Skeletal muscle cell (primary cell): ENCODE results near the gene FES.
"Not testable (repeated sequence)": the region's sequence is repeated elsewhere in the genome, so short reads cannot be mapped to it uniquely, and the experiment has no call there.

Experiments used
- DNase-seq: peaks from one replicate; pipeline ENCODE4 v3.0.0-alpha.2; 2010; ENCODE audit warnings: low read depth
- H3K4me3 ChIP-seq: 2 replicates; pipeline ENCODE4 v1.5.1; 2011; ENCODE audit warnings: low read depth, mild to moderate bottlenecking, control low read depth, low read length, moderate library complexity

The FES gene

GRCh38 chr15:90905306-90906180 is 21.2 kb downstream of the FES start:
- DNase-seq = no peak
- no peak overlapping the region for H3K4me3 ChIP-seq

DNA sequence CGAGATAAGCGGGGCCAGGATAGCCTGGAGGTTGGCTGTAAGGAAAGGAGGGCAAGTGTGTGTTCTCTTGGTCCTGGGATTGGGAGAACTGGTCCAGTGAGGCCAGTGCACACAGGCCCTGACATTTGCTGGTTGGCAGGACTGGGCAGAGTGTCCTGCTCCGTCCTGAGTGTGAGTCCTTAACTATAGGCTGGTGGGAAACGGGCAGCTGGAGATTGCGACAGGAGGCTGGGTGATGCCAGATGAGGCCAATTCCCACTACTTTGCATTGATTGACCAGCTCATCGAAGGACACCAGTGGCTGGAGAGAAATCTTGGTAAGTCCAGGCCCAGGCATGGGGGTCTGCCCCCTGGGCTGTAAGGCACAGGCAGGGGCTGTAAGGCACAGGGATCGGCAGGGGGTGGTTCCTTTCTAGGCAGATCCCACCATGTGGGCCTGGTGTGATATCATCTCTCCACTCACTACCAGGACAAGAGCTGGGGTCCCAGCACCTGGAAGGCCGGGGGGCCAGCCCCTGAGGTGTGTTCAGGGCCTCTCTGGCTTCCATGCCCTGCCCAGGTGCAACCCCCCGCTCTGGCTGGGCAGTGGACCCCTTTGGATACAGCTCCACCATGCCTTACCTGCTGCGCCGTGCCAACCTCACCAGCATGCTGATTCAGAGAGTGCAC is 22.0 kb downstream of the FES start:
- H3K4me3 ChIP-seq = no peak overlapping the region

GRCh38 chr15:90907051-90907660 is 22.9 kb downstream of the FES start:
- H3K4me3 ChIP-seq = no peak overlapping the region
- no peak for DNase-seq

More for the DNA sequence above, 22.0 kb downstream of the FES start:
- no peak for DNase-seq

DNA sequence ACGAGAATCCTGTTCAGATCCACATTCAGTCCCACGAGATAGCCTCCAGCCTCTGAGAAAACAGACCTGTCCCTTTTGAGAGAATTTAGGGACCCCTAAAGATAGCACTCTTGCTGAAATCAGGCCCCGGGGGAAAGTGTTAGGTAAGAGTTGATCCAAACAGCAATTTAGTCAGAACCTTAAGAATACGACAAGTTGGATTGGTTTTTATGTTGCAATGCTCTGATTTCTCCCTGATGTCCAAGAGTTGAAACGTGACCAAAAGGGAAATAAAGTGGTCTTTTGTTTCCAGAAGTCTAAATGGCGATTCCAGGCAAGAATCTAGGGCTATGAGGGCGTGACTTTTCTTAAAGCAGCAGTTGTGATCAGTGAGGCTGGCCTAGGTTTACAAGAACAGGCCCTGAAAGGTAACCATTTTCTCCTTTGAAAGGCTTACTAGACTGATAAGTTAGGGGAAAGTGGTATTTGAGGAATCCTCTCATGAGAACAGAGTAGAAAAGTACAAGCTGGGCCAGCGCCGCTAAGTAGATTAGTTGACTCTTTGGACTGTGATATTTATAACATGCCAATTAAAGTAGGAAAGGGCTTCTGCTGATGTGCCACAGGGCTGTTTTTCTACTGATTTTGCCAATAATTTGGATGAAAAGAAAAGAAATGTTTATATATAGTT is 23.7 kb downstream of the FES start:
- H3K4me3 ChIP-seq = no peak overlapping the region
- no peak for DNase-seq

DNA sequence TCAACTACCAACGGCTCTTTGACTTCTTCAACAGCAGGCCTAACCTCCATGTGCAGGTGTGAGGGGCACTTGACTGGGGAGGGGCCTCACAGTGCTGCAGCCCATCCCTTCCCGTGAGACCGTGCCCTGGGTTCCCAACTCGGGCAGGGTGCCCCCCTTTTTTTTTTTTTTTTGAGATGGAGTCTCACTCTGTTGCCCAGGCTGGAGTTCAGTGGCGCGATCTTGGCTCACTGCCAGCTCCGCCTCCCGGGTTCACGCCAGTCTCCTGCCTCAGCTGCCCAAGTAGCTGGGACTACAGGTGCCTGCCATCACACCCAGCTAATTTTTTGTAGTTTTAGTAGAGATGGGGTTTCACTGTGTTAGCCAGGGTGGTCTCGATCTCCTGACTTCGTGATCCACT is 25.1 kb downstream of the FES start:
- not testable (repeated sequence) for H3K4me3 ChIP-seq, DNase-seq

GRCh38 chr15:90909976-90910375 is 25.7 kb downstream of the FES start:
- H3K4me3 ChIP-seq = no peak overlapping the region
- no peak for DNase-seq

DNA sequence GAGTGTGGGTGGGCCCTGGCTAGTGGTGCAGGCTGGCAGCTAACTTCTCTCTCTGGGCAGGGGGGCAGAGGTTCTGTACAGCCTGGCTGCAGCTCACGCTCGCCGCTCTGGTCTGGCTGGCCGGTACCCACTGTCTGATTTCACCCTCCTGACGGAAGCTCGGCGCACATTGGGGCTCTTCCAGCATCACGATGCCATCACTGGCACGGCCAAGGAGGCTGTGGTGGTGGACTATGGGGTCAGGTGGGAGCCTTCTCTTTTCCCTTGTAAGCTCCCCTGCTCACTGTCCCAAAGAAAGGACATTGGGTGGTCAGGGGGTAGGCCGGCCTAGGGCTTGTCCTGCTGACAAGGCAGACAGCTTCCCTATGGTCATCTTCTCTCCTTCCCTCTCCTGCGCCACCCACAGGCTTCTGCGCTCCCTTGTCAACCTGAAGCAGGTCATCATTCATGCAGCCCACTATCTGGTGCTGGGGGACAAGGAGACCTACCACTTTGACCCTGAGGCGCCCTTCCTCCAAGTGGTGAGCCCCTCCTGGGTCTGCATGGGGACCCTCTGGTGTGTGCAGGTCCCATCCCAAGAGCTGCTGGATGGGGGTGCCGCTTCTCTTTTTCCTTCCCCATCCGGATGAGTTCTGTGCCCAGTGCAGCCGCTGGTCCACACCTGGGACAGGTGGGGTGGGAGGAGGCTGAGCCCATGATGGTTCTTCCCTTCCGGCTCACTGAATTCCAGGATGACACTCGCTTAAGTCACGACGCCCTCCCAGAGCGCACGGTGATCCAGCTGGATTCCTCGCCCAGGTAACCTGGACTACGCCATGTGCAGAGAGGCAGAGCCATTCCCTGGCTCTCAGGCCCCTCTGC is 26.4 kb downstream of the FES start:
- H3K4me3 ChIP-seq = no peak overlapping the region
- DNase-seq = no peak

DNA sequence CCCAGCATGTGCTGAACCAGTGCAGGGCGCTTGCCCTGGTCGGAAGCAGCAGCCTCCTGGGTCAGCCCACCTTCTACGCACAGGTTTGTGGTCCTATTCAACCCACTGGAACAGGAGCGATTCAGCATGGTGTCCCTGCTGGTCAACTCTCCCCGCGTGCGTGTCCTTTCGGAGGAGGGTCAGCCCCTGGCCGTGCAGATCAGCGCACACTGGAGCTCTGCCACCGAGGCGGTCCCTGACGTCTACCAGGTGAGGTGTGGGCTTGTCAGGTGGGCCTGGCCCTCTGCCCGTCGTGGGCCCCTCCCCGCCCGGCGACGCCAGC is 27.0 kb downstream of the FES start:
- no peak for DNase-seq
- H3K4me3 ChIP-seq = no peak overlapping the region

GRCh38 chr15:90911906-90912769 is 27.8 kb downstream of the FES start:
- H3K4me3 ChIP-seq = no peak overlapping the region
- no peak for DNase-seq

DNA sequence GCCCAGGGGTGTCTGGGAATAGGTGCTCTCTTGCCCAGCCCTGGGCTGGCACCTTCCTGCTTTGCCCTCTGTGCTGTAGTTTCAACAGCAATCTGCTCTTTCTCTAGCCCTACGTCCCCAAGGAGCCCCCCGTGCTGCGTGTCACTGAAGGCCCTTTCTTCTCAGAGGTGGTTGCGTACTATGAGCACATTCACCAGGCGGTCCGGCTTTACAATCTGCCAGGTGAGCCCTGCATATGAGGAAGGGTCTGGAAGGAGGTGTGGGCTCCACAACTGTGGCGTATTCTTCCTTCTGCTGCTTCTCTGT is 28.4 kb downstream of the FES start:
- DNase-seq = no peak
- no peak overlapping the region for H3K4me3 ChIP-seq

GRCh38 chr15:90913398-90913944 is 29.2 kb downstream of the FES start:
- DNase-seq = no peak
- H3K4me3 ChIP-seq = no peak overlapping the region

DNA sequence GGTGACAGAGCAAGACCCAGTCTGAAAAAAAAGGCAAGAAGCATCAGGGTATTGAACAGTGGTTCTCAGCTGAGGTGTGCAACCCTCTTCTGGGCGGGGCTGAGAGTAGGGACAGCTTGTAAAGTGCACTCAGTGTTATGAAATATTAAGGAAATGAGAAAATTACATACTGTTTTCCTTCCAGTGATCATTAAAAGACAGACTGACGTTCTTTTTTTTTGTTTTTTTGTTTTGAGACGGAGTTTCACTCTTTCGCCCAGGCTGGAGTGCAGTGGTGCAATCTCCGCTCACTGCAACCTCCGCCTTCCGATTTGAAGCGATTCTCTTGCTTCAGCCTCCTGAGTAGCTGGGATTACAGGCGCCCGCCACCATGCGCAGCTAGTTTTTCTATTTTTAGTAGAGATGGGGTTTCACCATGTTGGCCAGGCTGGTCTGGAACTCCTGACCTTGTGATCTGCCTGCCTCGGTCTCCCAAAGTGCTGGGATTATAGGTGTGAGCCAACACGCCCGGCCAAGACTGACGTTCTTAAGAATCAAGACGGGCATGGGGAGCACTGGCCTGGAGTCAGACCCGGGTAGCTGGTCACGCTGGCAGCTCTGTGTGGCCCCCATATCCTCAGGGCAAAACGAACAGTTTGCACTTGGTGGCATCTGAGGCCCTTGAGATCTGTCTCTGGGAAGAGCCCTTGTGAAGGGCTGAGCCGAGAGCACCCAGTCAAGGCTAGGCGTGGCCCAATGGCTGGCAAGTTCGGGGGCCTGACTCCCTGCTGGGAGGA is 30.2 kb downstream of the FES start:
- no peak overlapping the region for H3K4me3 ChIP-seq
- DNase-seq = no peak

DNA sequence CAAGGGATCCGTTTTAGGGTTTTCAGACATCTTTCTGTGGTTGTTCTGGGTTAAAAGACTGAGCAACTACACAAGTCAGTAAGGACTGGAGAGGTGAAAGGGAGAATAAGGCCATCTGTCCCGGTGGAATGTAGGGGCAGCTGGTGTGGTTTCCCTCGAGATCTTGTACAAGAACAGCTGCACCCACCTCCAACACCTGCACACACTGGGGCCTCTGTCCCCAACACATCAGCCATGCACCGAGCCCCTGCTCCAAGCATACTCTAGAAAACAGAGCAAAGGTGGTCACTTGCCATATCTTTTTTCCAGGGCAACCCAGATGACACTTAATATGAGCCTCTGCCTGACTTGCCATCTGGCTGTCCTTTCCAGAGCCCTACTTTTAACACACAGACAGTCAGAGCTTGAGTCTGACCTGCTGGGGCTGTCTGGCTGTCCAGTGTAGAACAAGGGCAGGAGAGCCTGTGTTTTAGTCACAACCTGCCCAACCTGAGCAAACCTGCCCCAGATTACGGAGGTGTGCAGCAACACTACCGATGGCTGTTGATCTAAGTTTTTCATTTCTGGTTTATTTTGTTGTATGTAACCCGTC is 31.0 kb downstream of the FES start:
- no peak for DNase-seq
- no peak overlapping the region for H3K4me3 ChIP-seq

- H3K4me3 ChIP-seq = no peak overlapping the region
- DNase-seq = no peak
Measured at GRCh38 chr15:90915808-90916440, 31.6 kb downstream of the FES start.

- H3K4me3 ChIP-seq = no peak overlapping the region
- DNase-seq = no peak
Measured at GRCh38 chr15:90916461-90916860, 32.2 kb downstream of the FES start.

DNA sequence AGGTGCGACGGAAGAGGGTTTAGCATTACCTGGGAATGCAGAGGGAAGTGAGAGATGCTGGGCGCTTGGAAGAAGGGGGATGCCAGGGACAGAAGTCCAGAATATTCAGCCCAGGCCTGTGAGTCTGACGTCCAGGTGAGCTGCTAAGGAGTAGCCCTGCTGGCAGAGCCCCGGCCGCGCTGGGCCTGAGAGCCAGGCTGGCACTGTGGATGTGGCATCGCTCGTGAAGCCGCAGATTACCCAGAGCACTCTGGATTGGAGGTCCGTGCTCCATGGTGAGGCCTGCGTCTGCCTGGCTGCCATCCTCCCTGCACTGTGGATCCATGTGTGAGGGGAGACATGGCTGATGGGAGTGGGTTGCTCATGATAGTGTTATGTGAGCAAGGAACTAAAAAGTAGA is 33.3 kb downstream of the FES start:
- H3K4me3 ChIP-seq = no peak overlapping the region
- DNase-seq = no peak
